ENCODE results near the gene LDB3. TPM values are rescaled to one million over a fixed set of nuclear protein-coding genes. Genes with fewer than 3 reads are reported as not detected.
A peak's percentile ranks its signal among the peaks of the same experiment; 100 is the strongest.

The LDB3 gene
- total and polyA plus RNA-seq, 2 of the 8 experiments (the other 6 are each of a cell fraction or from before 2014, with no cell fraction given), result 0.20 to 0.43 TPM

DNA sequence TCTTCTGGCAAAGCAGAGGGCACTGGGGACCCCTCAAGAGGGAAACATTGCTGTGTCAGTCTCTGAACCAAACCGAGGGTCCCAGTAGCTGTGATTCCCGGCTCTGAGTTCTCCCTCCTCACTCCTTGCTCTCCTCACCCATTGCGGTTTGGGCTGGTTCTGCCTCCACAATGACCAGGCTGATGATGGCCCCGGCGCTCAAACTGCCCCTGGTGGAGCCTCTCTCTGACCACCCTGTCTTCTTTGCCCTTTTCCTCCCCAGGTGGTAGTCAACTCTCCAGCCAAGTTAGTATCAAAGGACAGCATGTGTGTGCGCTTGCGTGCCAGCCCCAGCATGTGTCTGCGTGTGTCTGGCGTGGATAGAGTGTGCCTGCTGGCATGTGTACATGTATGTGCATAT, 17.1 kb downstream of the LDB3 start:
- no peaks in the 10 kb centered on the region for H3K27me3 ChIP-seq (replicated peaks in 1 of 4; ENCODE audit: control insufficient read depth in 3 of 4, extremely low read depth in 1 of 4, insufficient read depth in 3 of 4, low read length in 3 of 4)
- TF ChIP-seq EGR1 (IDR thresholded peaks at IDR 0.05; ENCODE audit: borderline replicate concordance, low read depth, low read length) (no peak), JUN (IDR thresholded peaks at IDR 0.05; ENCODE audit: low read depth, low read length) (no peak), ASH2L (IDR thresholded peaks at IDR 0.05; ENCODE audit: low read length) (no peak), SAP30 (IDR thresholded peaks at IDR 0.05; ENCODE audit: insufficient read depth, insufficient replicate concordance, low read length) (no peak), POU5F1 (IDR thresholded peaks at IDR 0.05; ENCODE audit: low read depth, low read length) (no peak), RBBP5 (IDR thresholded peaks at IDR 0.05; ENCODE audit: borderline replicate concordance, low read depth, low read length) (no peak)
- H3K36me3 ChIP-seq (ENCODE audit: control insufficient read depth in 2 of 4, insufficient read depth in 4 of 4, low read length in 3 of 4), result no peaks in the 10 kb centered on the region
- H2BK5ac ChIP-seq (ENCODE audit: low read depth, low read length), result no peak overlapping the region
- H3K4me1 ChIP-seq (replicated peaks in 1 of 4; ENCODE audit: control insufficient read depth in 3 of 4, insufficient read depth in 4 of 4, low read length in 3 of 4), result peaks cover 3 to 20% (median 9%) of the 10 kb centered on the region in 4 experiments; a peak in 6 of 7 replicates
- WGBS, 2 experiments (ENCODE audit: extremely low coverage in 1 of 2, insufficient coverage in 1 of 2, insufficient read length in 1 of 2, insufficient replicate concordance in 2 of 2, low coverage in 1 of 2, low lambda C conversion rate in 2 of 2, missing lambda C conversion rate in 1 of 2), result 88% methylated on average over 9 of the region's 9 CpGs; no CpG with 5 or more reads in 1 of the 2 experiments
- H3K14ac ChIP-seq (ENCODE audit: insufficient read length), result no peak overlapping the region
- ChIA-PET CTCF (ENCODE audit: partially characterized antibody) (interaction anchor here (0.6 to 7.6 kb wide), 25 partner anchors 8 to 285 kb away, joined by 3 to 105 read pairs (median 7); partner anchors contain the start of genes ADIRF and LDB3), POLR2A (ENCODE audit: partially characterized antibody) (interaction anchor here (0.6 to 2.2 kb wide), 3 partner anchors 22 to 319 kb away, joined by 3 to 5 read pairs (median 5); no protein-coding TSS in a partner anchor)
- no peak overlapping the region for H2BK120ac ChIP-seq (replicated peaks; ENCODE audit: low read depth, low read length)
- H3K9me3 ChIP-seq (ENCODE audit: insufficient read depth in 2 of 2, low read depth in 1 of 2, low read length in 1 of 2), result no peaks in the 10 kb centered on the region
- 0 out of 2 replicates have a peak overlapping the region, but pooled peaks have one; percentile 75 for H2BK15ac ChIP-seq (ENCODE audit: low read length)
- no peak overlapping the region for H3K23ac ChIP-seq (ENCODE audit: insufficient read length)
- no peak for DNase-seq (ENCODE audit: low read depth in 1 of 2, low spot score in 2 of 2)
- no peak overlapping the region for H2BK20ac ChIP-seq (ENCODE audit: low read length)
- no peak overlapping the region for H4K91ac ChIP-seq (replicated peaks; ENCODE audit: insufficient read length, low read length)
- H3K4me3 ChIP-seq (ENCODE audit: extremely low read depth in 1 of 4, insufficient read depth in 2 of 4, low read depth in 3 of 4, low read length in 4 of 4), result no peak overlapping the region
- H3K23me2 ChIP-seq (ENCODE audit: low read depth, low read length), result no peaks in the 10 kb centered on the region; the same call in 1 of the 2 replicates
- H2BK12ac ChIP-seq (ENCODE audit: low read depth, low read length), result peak overlapping the region; percentile 44; the same call in 1 of the 2 replicates
- no peak for FAIRE-seq
- H2AK5ac ChIP-seq (ENCODE audit: low read depth, low read length), result no peak overlapping the region
- H4K5ac ChIP-seq (ENCODE audit: insufficient read length, low read depth, low read length), result no peak overlapping the region
- H2AFZ ChIP-seq (ENCODE audit: low read length), result no peak overlapping the region
- no peak overlapping the region for H3K18ac ChIP-seq (ENCODE audit: extremely low read depth, low read length)
- no peak overlapping the region for H3K4me2 ChIP-seq (ENCODE audit: insufficient read depth in 1 of 2, low read depth in 2 of 2, low read length in 2 of 2)
- no peak overlapping the region for H3K56ac ChIP-seq (replicated peaks; ENCODE audit: insufficient read length, low read depth, low read length)
- no peak overlapping the region for H4K8ac ChIP-seq (ENCODE audit: extremely low read depth, insufficient read depth, low read length)
- no peaks in the 10 kb centered on the region for H4K20me1 ChIP-seq (replicated peaks in 1 of 2; ENCODE audit: control insufficient read depth in 1 of 2, insufficient read depth in 2 of 2, low read length in 2 of 2)
- H3K9ac ChIP-seq (replicated peaks in 1 of 4; ENCODE audit: extremely low read depth in 1 of 4, low read depth in 3 of 4, low read length in 3 of 4), result no peak overlapping the region
- H3K79me1 ChIP-seq (ENCODE audit: low read depth, low read length), result no peaks in the 10 kb centered on the region
- no peak overlapping the region for H3K27ac ChIP-seq (ENCODE audit: low read depth, low read length)
- no peaks in the 10 kb centered on the region for H3K79me2 ChIP-seq (ENCODE audit: control insufficient read depth in 1 of 2, insufficient read depth in 2 of 2, low read length in 2 of 2)
- no peak overlapping the region for H3K4ac ChIP-seq (replicated peaks; ENCODE audit: insufficient read length, low read depth, low read length)

Measured in H1 (cell line).